NB4 (cell line): Measurements from ENCODE around the gene ARID3C.
A peak's percentile ranks its signal among the peaks of the same experiment; 100 is the strongest.

Experiments used
- DNase-seq: peaks from one replicate; pipeline ENCODE4 v3.0.0; 2010; ENCODE audit warnings: low read depth
- H3K4me3 ChIP-seq: one replicate; pipeline ENCODE4 v1.5.1; 2011; ENCODE audit warnings: mild to moderate bottlenecking, low read depth, low read length, moderate library complexity
- MYC ChIP-seq: IDR thresholded peaks from 2 replicates; pipeline ENCODE4 v1.6.1; 2011; ENCODE audit warnings: low read depth, low read length
- POLR2A ChIP-seq: IDR thresholded peaks from 2 replicates; pipeline ENCODE4 v1.6.1; 2011; ENCODE audit warnings: mild to moderate bottlenecking; ENCODE audit not compliant: insufficient read length; ENCODE audit errors: extremely low read depth
- TF ChIP-seq, protein P1 (sequence below): IDR thresholded peaks from 2 replicates; pipeline ENCODE4 v1.6.1; 2011; ENCODE audit warnings: low read depth, low read length
- TF ChIP-seq, protein P2 (sequence below): IDR thresholded peaks from one replicate; pipeline ENCODE4 v1.5.1; 2012; ENCODE audit warnings: low read depth, low read length

Gene ARID3C

DNA sequence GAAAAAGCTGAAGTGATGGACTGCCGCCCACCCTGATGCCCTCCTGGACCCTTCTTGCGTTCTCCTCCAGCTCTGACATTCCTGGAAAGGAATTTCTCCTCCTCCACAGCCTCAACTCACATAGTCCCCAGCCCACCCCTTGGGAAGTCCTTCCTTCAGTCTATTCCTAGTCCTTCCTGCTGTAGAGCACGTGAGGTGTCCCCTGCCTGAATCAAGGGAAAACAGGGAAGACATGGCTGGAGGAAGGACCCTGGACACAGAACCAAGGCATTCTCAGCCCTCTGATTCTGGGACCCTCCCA lies 3.7 kb downstream of the ARID3C start:
- DNase-seq: no peak
- TF ChIP-seq, protein P1, sequence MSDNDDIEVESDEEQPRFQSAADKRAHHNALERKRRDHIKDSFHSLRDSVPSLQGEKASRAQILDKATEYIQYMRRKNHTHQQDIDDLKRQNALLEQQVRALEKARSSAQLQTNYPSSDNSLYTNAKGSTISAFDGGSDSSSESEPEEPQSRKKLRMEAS: no peak
- TF ChIP-seq, protein P2, sequence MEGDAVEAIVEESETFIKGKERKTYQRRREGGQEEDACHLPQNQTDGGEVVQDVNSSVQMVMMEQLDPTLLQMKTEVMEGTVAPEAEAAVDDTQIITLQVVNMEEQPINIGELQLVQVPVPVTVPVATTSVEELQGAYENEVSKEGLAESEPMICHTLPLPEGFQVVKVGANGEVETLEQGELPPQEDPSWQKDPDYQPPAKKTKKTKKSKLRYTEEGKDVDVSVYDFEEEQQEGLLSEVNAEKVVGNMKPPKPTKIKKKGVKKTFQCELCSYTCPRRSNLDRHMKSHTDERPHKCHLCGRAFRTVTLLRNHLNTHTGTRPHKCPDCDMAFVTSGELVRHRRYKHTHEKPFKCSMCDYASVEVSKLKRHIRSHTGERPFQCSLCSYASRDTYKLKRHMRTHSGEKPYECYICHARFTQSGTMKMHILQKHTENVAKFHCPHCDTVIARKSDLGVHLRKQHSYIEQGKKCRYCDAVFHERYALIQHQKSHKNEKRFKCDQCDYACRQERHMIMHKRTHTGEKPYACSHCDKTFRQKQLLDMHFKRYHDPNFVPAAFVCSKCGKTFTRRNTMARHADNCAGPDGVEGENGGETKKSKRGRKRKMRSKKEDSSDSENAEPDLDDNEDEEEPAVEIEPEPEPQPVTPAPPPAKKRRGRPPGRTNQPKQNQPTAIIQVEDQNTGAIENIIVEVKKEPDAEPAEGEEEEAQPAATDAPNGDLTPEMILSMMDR: no peak
- H3K4me3 ChIP-seq: no peak overlapping the region

DNA sequence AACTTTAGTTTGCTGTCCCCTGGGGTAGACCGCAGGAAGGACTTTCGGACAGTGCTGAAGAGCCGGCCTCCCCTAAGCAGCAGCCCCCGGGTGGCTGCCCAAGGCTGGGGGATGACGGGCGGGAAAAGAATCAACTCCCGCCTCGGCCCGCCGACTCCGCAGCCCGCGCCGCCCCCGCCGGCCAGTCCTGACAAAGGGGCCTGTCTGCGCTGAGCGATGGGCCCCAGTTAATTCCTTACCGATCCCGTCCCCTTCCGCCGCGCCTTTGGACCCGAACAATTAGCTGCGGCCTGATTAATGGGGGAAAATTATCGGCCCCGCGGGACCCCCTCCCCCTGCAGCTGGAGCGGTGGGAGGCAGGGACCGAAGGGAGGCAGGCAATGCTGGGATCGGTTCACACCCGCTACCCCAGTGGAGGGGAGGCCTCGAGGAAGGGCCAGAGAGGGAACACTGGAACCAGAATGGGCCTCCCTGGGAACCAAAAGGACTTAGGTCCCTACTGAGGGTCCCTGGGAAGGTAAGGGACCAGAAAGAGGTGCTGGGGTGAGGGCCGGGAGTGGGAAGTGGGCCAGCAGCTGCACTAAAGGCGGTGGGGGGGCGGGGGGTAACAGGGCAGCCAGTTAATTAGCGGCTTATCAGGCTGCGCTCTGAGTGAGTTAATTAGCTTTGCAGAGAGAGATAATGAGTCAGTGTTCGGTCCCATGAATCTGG lies 4.2 kb downstream of the ARID3C start:
- no peak for TF ChIP-seq POLR2A
- TF ChIP-seq, protein P2: no peak
- TF ChIP-seq, protein P1: no peak
- no peak for TF ChIP-seq MYC
- no peak overlapping the region for H3K4me3 ChIP-seq
- no peak for DNase-seq

DNA sequence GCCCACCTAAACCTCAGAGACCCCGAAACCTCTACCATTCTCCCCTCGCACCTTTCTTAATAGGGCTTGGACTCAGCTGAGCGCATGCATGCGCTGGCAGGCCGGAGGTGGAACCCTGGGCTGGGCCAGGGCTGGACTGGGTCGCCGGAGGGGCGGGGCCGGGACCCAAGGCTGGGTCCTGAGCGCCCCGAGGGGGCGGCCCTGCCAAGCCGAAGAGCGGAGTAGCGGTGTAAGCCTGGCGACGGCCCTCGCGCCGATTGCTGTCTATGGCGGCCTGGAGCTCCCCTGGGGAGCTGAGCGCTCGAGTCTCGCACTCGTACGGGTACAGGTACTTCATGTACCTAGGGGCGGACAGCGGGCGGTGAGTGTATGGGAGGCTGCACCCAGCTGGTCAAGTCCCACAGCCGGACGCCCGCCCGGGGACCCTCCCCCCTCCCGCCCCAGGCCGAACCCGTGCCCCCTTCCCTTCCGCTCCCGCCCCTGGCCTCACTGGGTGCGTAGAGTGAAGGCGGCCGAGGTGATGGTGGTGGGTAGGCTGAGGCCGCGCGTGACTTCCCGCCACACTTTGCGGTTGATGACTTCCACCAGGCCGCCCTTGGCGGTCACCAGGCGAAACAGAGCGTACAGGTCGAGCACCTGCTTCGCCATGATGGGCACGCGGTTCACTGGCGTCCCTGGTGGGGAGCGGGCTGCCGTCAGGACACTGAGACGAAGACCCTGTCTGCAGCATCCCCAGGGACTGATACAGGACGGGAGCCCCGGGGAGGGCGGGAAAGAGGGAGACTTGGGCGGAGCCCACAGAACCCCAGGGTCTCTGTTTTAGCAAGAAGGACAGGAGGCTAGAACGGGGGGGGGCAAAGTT lies 5.3 kb downstream of the ARID3C start:
- no peak for TF ChIP-seq MYC
- TF ChIP-seq POLR2A: no peak
- TF ChIP-seq, protein P1: no peak
- TF ChIP-seq, protein P2: no peak
- DNase-seq: no peak
- H3K4me3 ChIP-seq: no peak overlapping the region

DNA sequence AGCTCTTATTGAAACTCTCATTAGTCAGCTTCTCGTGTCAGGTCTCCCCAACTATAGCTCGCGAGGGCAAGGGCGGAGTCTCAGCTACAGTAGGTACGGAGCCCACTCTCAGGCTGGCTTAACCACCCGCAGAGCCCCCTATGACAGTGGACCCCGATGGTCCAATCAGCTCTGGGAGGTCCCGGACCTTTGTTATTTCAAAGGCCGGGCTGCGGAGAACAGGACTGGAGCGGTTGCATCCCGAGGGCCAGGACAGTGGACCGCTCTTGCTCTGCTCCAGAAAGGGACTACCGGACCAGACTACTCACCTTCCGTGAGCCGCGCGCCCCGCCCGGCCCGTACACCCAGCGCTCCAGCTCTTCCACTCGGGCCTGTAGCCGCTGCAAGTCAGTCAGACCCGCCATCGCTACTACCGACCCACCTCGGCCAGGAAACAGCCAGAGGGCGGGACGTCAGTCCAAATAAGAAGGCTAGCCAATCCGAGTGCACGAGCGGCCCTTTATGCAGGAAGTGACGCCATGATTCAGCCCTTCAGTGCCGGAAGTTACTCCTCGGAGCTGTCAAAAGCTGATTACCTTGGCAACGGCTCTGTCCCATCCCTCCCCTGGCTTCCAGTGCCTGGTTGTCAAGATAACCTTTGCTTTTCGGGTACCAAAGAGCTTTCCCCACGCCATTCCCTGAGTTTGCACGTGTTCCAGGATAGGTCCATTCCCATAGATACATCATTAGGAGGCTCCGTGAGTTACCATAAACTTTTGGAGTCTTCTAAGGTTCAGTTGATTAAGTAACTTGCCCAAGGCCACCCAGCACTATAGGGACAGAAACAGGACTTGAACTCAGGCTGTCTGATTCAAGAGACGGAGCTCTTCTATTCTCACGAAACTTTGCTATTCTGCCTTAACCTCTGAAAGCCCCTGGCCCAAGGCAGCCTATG lies 8.5 kb downstream of the ARID3C start, which contains the start of gene DCTN3:
Gene DCTN3 (minus strand): TSS at position 435 of the 934 bp plus-strand sequence. CDS start 31 bp downstream, at position 404.
- H3K4me3 ChIP-seq: peak within 1 kb of the TSS; percentile 83
- peak; percentile 98 for DNase-seq
- peak; percentile 83 for TF ChIP-seq POLR2A
- TF ChIP-seq, protein P2: no peak

DNA sequence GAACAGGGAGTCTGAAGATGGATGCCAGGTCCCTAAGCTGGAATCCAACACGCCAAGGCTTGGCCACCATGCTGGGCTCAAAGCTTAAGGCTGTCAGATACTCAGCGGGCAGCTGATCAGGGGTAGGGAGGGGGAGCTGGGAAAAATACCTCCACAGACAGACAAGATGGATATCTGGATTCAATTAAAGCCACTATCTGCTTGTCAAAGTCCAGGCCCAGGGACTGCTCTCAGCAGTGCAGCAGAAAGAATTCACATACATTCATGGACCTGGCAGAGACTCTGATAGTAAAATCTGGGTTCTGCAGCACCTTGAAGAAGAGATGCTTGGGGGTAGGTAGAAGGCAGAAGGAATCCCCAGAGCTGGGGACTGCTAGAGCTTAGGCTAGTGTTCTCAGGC lies 13.7 kb downstream of the ARID3C start:
- no peak overlapping the region for H3K4me3 ChIP-seq
- TF ChIP-seq, protein P2: no peak
- TF ChIP-seq MYC: no peak
- TF ChIP-seq, protein P1: no peak
- no peak for TF ChIP-seq POLR2A
- DNase-seq: no peak
